NCI-H1930 (cell line): ENCODE measurements around the gene PALM.
A peak's percentile ranks its signal among the peaks of the same experiment; 100 is the strongest.

ENCODE experiments used
- DNase-seq, 2 experiments: peaks; one replicate each; lab custom pipeline; 2025; lab: John Stamatoyannopoulos, UW

Gene PALM

DNA sequence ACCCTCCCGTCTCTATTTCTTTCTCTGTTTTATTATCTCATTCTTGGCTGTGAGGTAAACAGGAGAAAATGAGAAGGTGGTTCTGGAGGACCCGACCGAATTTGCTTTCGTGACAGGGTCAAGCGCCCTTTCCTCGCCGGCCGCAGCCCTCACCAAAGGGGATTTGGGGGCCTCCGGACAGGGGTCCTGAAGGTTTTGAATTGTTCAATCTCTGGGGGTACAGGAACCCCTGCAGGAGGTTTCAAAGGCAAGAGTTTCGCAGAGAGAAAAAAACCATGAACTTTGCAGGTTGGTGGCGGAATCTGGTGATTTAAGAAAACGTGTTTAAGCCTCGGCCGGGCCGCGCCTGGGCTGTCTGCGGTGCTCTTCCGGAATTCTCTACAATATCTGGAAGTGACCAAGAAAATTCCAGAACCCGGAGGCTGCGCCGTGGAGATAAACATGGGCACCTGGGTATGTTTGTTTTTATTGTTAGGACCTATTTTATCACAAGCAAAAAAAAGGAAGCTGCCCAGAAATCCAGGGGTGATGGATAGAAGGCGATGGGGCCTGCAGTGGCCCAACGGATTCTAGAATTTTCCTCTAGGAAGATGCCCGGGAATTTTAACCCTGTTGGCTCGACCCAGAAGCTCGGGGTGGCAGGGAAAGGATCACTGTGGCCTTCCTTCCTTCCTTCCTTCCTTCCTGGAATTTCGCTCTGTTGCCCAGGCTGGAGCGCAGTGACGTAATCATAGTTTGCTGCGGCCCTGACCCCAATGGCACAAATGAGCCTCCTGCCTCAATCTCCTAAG is 74.3 kb downstream of the PALM start:
- DNase-seq: no peak

DNA sequence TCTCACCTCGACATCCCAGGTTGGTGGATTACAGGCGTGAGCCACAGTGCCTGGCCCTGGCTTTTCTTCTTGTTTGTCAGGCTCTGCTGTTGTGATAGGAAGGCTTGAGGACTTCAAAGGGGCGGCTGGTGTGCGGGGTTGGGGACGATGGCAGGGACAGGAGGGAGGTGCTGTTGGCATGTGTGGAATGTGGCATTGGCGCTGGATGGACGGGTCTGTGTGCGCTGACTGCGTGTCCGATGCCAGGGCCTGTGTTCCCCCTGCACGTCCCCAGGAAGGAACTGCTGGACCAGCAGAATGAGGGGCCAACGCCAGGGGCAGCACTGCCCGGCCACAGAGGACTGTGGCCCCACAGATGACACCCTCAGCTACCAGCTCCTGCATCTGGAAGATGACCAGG is 75.8 kb downstream of the PALM start:
- DNase-seq: no peak

DNA sequence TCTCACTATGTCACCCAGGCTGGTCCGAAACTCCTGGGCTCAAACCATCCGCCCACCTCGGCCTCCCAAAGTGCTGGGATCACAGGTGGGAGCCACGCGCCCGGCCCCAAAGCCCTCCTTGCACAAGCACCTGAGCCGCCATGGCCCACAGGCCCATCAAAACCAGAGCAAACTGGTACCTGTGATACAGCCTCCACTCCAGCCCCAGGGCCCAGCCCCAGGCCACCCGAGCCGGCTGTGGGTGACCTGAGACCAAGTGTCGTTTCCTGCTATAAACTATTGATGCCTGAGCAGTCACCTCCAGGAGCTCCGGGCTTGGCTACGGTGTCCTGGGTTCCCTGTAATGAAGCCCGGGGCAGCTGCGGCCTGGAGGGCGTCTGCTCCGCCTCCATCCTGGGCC is 78.8 kb downstream of the PALM start:
- no peak for DNase-seq

DNA sequence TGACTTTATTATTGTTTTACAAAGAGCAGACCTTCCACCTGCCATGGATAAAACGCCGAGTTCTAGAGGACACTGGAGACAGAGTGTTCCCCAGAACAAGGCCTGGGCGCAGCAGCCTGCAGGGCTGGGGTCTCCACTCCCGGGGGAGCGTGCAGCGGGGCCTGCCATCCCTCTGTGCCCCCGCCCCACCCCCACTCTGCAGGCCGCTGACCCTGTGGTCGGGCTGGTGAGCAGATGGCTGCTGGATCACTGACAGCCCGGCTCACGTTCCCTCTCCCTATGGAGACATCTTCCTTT is 79.9 kb downstream of the PALM start:
- no peak for DNase-seq

DNA sequence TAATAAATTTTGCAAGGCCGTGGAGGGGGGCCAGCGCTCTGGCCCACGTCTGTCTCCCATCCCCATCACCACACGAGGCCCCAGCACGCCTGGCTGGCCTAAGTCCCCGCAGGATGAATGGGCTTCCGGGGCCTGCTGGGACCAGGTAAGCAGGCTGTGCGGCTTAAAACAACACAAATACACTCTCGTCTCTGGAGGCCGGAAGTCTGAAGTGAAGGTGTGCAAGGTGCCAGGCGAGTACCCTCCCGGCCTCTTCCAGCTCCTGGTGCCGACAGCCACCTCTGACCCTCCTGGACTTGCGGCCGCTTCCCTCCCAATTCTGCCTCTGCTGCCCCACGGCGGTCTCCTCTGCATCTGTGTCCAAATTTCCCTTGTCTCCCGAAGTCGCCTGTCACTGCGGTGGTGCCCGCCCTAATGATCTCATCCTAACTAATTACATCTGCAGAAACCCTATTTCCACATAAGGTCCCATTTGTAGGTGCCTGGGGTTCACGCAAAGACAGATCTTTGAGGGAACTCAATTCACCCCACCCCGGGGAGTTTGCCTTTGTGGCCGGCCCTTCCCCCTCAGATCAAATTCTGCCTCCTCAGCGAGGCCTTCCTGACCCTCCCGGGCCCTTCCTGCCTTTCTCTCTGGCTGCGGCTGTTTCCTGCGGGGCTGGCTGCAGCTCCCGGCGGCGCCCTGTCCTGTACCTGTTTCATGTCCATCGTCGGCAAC is 80.4 kb downstream of the PALM start:
- DNase-seq: no peak

DNA sequence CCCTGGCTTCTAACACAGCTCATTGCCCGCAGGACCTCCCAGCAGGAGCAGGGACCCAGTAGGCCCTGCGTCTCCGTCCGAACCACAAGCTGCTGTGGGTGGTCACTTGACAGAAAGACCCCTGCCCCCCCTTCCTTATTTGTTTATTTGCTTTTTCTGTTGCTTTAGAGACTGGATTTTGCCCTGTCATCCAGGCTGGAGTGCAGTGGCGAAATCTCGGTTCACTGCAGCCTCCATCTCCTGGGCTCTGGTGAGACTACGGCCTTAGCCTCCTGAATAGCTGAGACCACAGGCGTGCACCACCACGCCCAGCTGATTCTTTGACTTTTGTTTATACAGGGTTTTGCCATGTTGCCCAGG is 80.9 kb downstream of the PALM start:
- DNase-seq: no peak

DNA sequence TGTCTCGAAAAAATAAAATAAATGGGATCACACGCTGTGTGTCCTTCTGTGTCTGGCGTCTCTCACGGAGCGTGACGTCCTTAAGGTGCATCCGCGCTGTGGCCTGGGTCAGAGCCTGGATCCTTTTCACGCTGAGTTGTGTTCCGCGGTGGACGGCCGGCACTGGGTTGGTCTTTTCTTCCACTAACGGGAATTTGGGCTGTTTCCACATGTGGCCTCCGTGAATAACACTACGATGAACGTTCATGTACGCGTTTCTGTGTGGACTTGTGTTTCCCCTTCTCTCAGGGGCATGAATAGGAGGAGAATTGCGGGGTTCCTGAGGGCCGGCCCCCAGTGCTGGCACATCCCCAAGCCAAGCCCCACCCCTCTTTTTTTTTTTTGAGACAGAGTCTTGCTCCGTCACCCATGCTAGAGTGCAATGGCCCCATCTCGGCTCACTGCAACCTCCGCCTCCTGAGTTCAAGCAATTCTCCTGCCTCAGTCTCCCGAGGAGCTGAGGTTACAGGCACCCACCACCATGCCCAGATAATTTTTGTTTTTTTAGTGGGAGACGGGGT is 82.4 kb downstream of the PALM start:
- no peak for DNase-seq

DNA sequence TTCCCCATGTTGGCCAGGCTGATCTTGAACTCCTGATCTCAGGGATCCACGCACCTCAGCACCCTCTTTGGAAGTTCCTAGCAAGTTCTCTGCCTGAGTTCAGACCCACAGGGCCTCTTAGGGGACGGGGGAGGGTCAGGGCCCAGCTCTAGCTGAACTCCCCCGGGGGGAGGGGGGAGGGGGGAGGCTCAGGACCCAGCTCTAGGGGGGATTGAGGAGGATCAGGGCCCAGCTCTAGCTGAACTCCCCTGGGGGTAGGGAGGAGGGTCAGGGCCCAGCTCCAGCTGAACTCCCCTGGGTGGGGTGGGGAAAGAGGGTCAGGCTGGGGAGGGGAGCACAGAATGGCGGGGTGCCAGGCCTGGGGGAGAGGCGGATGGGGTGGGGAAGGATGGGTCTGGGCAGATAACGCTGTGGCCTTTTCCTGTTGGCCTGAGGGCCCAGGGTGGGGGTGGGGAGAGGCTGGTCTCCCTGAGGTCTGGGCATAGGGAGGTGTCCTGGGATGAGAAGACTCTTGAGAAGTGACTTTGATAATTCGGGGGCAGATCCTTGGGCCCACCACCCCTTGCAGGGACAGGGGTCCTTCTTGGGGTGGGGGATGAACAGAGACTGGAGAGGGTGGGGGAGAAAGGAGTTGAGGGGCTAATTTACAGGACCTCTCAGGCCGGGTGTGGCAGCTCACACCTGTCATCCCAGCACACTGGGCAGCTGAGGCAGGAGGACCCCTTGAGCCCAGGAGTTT is 83.0 kb downstream of the PALM start:
- no peak for DNase-seq

DNA sequence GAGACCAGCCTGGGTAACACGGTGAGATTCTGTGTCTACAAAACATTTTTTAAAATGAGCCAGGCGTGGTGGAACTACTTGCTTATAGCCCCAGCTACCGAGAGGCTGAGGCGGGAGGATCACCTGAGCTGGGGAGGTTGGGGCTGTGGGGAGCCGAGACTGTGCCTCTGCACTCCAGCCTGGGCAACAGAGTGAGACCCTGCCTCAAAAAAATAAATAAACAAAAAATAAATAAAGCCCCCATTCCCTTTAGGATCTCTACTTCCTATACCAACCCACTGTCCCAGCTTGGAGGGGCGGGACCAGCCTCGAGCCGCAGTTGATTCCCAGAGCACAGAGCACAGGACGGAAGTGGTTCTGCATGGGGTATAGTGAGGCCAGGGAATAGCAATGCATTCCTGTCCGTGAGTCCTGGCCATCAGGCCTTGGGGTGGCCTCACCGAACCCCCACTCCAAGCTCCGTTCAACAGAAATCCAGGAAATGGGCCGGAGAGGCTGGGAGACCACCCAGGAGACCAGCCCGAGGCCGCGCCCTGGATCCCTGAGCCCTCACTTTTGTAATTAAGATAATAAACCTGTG is 83.7 kb downstream of the PALM start:
- no peak for DNase-seq

DNA sequence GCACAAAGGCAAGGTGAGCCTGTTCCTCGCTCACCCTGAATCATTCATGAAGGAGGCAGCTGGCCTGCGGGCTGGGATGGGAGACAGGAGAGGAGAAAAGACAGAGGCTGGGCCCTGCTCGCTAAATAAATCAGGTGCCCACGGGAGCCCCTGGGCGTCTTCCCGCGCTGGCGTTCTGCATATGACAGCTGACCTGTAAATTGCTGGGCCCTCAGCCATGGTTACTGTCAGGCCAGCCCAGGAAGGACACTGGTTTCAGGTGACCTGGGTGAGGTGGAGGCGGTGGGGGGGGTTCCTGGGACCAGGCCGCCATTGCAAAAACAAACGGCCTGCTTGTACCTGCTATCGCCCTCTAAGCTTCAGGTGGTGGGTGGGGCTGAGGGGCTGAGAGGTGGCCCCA is 85.1 kb downstream of the PALM start:
- no peak for DNase-seq

DNA sequence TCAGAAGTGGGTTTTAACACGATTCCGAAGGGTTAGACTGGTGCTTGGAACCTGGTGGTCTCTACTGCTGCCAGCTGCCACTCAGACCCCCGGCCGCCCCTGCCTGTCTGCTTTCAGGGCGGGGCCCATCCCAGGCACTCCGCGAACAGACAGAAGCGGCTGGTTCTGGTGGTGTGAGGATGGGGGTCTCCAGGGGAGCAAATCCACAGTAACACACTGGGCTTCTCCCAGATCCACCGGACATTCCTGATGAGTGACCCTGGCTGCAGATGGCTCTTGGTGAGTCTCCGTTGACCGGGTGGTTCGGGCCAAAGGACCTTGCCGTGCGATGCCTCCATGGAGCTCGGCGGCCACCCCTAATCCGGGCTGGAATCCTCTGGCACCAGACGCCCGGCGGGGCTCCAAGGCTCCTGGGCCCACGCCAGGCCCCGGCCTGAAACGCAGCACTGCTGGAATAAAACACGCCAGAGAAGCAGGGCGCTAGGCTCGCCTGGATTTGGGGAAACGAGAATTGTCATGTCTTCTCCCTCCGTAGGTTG is 86.4 kb downstream of the PALM start:
- no peak for DNase-seq

DNA sequence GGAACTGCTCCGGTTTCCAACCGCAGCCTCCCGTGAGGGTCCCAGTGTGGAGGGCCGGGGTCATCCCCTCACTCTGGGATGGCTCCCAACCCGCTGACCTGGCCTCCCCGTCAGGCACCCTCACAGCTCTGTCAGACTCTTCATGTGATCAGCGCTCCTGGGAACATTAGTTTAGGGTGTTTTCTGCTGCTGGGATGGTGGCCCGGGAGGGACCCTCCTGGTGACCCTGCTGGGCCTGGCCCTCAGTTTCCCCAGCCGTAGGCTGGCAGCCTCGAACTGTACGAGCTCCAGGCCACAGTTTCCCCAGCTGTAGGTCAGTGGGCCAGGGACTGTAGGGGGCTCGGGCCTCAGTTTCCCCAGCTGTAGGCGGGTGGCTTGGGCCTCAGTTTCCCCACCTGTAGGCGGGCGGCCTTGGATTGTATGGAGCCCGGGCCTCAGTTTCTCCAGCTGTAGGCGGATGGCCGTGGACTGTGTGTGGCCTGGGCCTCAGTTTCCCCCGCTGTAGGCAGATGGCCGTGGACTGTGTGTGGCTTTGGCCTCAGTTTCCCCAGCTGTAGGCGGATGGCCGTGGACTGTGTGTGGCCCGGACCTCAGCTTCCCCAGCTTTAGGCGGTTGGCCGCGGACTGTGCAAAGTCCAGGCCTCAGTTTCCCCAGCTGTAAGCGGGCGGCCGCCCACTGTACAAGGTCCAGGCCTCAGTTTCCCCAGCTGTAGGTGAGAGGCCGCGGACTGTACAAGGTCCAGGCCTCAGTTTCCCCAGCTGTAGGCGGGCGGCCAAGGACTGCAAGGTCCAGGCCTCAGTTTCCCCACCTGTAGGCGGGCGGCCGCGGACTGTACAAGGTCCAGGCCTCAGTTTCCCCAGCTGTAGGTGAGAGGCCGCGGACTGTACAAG is 87.2 kb downstream of the PALM start:
- DNase-seq: no peak

DNA sequence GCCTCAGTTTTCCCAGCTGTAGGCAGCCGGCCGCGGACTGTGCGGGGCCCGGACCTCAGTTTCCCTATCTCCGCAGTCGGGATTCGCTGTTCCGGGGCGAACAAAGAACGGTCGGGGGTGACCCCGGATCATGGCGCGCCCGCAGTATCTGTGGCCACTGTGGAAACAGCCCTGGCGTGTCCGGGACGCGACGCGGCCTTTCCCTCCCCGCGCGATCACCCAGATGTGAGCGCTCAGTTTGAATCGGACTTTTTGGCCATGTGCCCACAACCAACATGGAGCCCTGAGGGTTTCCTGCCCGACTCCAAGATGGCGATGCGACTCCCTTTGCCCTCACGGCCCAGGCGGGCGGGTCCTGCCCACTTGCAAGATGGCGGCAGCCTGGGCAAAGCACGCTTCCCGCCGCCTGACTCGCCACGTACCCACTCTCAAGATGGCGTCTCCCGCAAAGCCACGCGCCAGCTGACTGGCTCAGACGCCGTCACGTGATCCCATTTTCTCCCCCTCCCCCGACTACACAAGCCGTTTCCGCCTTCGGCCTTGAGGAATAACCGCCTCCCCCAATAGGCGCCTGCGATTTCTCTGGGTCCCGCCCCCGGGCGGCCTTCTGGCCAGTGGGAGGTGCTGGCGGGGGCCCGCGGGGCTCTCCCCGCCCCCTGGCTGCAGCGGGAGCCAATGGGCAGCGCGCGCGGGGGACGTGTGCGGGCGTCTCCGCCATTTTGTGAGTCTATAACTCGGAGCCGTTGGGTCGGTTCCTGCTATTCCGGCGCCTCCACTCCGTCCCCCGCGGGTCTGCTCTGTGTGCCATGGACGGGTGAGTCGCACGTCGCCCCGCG is 88.2 kb downstream of the PALM start, which contains the start of gene PTBP1:
Gene PTBP1 (plus strand): TSS at position 761 of the 836 bp plus-strand sequence. CDS start 46 bp downstream, at position 807.
- DNase-seq: peak; percentile 99
